Gastroesophageal sphincter (tissue), 4 donors: ENCODE results near the gene LYG2. TPM values are rescaled to one million over a fixed set of nuclear protein-coding genes. Genes with fewer than 3 reads are reported as not detected.

ENCODE experiments used
- ATAC-seq: fragments of 150-250 bp; one replicate; pipeline ENCODE4 v1.9.1; 2016; ENCODE audit warnings: mild to moderate bottlenecking, moderate library complexity
- H3K27ac ChIP-seq, 4 donors: fragments of 200-600 bp; sonication (generic) in 3 of 4; 1 replicate in 3 of 4; 2 replicates in 1 of 4; pipeline ENCODE4 v1.5.1; 2016 to 2019
- H3K27me3 ChIP-seq: fragments of 200-600 bp; sonication (generic); one replicate; pipeline ENCODE4 v1.5.1; 2019
- H3K36me3 ChIP-seq, 2 donors: fragments of 200-600 bp; sonication (generic); one replicate each; pipeline ENCODE4 v1.5.1; 2019; ENCODE audit warnings: control low read depth in 1 of 2
- H3K4me1 ChIP-seq, 3 donors: fragments of 200-600 bp; sonication (generic); 1 replicate in 2 of 3; 2 replicates in 1 of 3; pipeline ENCODE4 v1.5.1; 2016 to 2019; ENCODE audit warnings: control low read depth in 2 of 3
- H3K4me3 ChIP-seq, 2 donors: fragments of 200-600 bp; sonication (generic); one replicate each; pipeline ENCODE4 v1.5.1; 2019; ENCODE audit warnings: mild to moderate bottlenecking in 1 of 2, moderate library complexity in 1 of 2
- H3K9me3 ChIP-seq, 3 donors: fragments of 200-600 bp; sonication (generic); one replicate each; pipeline ENCODE4 v1.5.1; 2017 to 2019; ENCODE audit warnings: control low read depth in 2 of 3
- EP300 ChIP-seq: sonication (generic); formaldehyde crosslinking; IDR thresholded peaks from one replicate; pipeline ENCODE4 v1.6.1; 2017; ENCODE audit warnings: antibody characterized with exemption, mild to moderate bottlenecking
- POLR2A ChIP-seq, 2 donors: fragments of 450-650 bp; IDR thresholded peaks; one replicate each; pipeline ENCODE4 v1.6.1; 2017; ENCODE audit warnings: antibody characterized with exemption in 2 of 2, mild to moderate bottlenecking in 2 of 2, moderate library complexity in 1 of 2
- POLR2AphosphoS5 ChIP-seq: sonication (generic); formaldehyde crosslinking; IDR thresholded peaks from one replicate; pipeline ENCODE4 v1.6.1; 2017; ENCODE audit warnings: antibody characterized with exemption
- WGBS, 2 donors: methylation state at CpG; one replicate each; pipeline ENCODE4 v1.1.5; 2018; ENCODE audit warnings: low coverage in 1 of 2; 5-methylcytosine and 5-hydroxymethylcytosine counted together
- total RNA-seq, 4 donors: library from RNA; depleted of rRNA; stranded (reverse); fragments of >200 nt; gene quantifications; one replicate each; pipeline ENCODE4 v1.1.0, GENCODE V29; 2016
- TF ChIP-seq, protein P1 (sequence below), 4 experiments: fragments of 200-600 bp in 2 of 4; fragments of 450-650 bp in 2 of 4; sonication (generic) in 1 of 4; IDR thresholded peaks; one replicate each; pipeline ENCODE4 v1.5.1; 2017 to 2019; ENCODE audit warnings: antibody characterized with exemption in 4 of 4, mild to moderate bottlenecking in 2 of 4, moderate library complexity in 2 of 4

The LYG2 gene
- total RNA-seq, 4 donors from 2014 or later, result not detected

DNA sequence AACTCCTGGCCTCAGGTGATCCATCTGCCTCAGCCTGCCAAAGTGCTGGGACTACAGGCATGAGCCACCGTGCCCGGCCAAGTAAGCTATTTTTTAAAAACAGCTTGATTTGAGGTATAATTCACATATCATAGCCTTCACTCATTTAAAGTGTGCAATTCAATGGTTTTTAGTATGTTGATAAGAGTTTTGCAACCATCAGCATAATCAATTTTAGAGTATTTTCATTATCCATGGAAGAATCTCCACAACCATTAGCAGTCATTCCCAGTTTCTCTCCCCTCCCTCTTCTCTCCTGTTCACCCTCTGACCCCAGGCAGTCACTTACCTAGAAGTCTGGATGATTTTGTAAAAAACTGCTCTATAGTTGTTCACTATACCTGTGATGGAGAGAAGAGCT is 4.7 kb upstream of the LYG2 start:
- H3K9me3 ChIP-seq, result no peaks in the 10 kb centered on the region
- H3K4me3 ChIP-seq, result no peak overlapping the region
- no peaks in the 10 kb centered on the region for H3K4me1 ChIP-seq
- no peak overlapping the region for H3K27ac ChIP-seq
- ATAC-seq, result no peak
- peaks cover 0 to 11% of the 10 kb centered on the region in 2 donors for H3K36me3 ChIP-seq
- no peak for TF ChIP-seq POLR2AphosphoS5
- no peak for TF ChIP-seq POLR2A (IDR thresholded peaks at IDR 0.05)
- TF ChIP-seq EP300, result no peak
- TF ChIP-seq, protein P1, sequence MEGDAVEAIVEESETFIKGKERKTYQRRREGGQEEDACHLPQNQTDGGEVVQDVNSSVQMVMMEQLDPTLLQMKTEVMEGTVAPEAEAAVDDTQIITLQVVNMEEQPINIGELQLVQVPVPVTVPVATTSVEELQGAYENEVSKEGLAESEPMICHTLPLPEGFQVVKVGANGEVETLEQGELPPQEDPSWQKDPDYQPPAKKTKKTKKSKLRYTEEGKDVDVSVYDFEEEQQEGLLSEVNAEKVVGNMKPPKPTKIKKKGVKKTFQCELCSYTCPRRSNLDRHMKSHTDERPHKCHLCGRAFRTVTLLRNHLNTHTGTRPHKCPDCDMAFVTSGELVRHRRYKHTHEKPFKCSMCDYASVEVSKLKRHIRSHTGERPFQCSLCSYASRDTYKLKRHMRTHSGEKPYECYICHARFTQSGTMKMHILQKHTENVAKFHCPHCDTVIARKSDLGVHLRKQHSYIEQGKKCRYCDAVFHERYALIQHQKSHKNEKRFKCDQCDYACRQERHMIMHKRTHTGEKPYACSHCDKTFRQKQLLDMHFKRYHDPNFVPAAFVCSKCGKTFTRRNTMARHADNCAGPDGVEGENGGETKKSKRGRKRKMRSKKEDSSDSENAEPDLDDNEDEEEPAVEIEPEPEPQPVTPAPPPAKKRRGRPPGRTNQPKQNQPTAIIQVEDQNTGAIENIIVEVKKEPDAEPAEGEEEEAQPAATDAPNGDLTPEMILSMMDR (IDR thresholded peaks at IDR 0.05), result no peak
- no peaks in the 10 kb centered on the region for H3K27me3 ChIP-seq
- WGBS, 2 donors, result 89 to 100% methylated on average over 1 to 2 of the region's 2 CpGs

DNA sequence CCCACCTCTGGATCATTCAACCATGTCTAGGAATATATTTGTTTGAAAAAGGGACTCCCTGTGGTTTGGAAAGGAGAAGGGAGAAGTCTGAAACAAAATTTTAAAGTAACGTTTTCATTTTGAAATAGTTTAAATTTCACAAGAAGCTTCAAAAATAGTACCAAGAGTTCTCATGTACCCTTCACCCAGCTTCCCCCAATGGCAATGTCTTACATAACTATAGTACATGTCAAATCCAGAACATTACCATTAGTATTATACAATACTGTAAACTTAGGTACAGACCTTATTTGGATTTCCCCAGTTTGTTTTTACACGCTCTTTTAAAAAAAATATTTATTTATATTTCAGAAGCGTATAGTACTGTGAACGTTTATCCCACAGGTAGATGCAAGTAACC is 4.0 kb upstream of the LYG2 start:
- H3K4me1 ChIP-seq, result no peaks in the 10 kb centered on the region
- no peak overlapping the region for H3K27ac ChIP-seq
- H3K9me3 ChIP-seq, result no peaks in the 10 kb centered on the region
- WGBS, 2 donors, result 86 to 89% methylated on average over 4 of the region's 4 CpGs
- no peak for ATAC-seq
- TF ChIP-seq EP300, result no peak
- TF ChIP-seq POLR2AphosphoS5, result no peak
- TF ChIP-seq, protein P1 (IDR thresholded peaks at IDR 0.05), result no peak
- no peak for TF ChIP-seq POLR2A (IDR thresholded peaks at IDR 0.05)
- H3K36me3 ChIP-seq, result peaks cover 0 to 11% of the 10 kb centered on the region in 2 donors
- H3K27me3 ChIP-seq, result no peaks in the 10 kb centered on the region
- no peak overlapping the region for H3K4me3 ChIP-seq

DNA sequence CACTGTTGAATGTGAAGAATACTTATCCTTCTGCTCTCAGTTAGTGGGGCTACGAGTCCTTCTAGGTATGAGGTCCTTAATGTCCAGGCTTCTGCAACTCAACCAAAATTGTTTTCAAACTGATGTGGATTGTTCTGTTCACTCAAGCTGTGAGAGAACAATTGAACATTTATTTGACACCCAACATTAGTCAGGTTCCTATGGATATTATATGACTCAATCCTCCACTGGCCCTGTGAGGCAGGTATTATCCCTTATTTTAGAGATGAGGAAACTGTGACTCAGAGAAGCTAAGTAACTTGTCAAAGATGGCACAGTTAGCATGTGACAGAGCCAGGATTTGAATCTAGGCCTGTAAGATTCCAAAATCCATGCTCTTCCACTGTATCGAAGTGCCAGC is 1.2 kb upstream of the LYG2 start:
- Histone ChIP-seq H3K4me3 (no peak overlapping the region), H3K4me1 (no peaks in the 10 kb centered on the region), H3K27me3 (no peaks in the 10 kb centered on the region), H3K9me3 (no peaks in the 10 kb centered on the region), H3K36me3 (no peaks in the 10 kb centered on the region), H3K27ac (no peak overlapping the region)
- no peak for ATAC-seq
- no peak for TF ChIP-seq POLR2A (IDR thresholded peaks at IDR 0.05)
- no peak for TF ChIP-seq POLR2AphosphoS5
- TF ChIP-seq, protein P1 (IDR thresholded peaks at IDR 0.05), result no peak
- TF ChIP-seq EP300, result no peak
- WGBS, 2 donors, result 96 to 100% methylated on average over 2 of the region's 2 CpGs

DNA sequence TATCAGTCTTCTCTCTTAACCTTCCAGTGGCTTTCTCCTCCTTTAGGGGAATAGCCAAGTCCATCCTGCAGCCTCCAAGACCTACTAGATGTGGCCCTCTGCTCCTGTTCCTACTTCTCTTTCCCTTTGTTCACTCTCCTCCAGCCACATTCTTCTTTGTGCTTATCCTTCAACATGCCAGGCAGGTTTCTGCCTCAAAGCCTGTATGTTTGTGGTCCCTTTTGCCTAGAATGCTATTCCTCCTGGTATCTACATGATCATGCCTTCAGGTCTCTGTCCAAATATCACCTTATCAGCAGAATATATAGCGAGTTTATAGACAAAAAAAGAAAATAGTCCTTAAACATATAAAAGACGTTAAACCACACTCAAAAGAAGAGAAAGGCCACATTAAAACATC is 5.5 kb downstream of the LYG2 start:
- no peak overlapping the region for H3K27ac ChIP-seq
- H3K9me3 ChIP-seq, result no peaks in the 10 kb centered on the region
- peaks cover 0 to 18% of the 10 kb centered on the region in 2 donors for H3K36me3 ChIP-seq
- no peak overlapping the region for H3K4me3 ChIP-seq
- TF ChIP-seq POLR2AphosphoS5 (no peak), POLR2A (IDR thresholded peaks at IDR 0.05) (no peak), EP300 (no peak)
- TF ChIP-seq, protein P1 (IDR thresholded peaks at IDR 0.05), result no peak
- no peaks in the 10 kb centered on the region for H3K4me1 ChIP-seq
- 87 to 100% methylated on average over 1 to 2 of the region's 2 CpGs for WGBS, 2 donors
- H3K27me3 ChIP-seq, result no peaks in the 10 kb centered on the region
- ATAC-seq, result no peak

DNA sequence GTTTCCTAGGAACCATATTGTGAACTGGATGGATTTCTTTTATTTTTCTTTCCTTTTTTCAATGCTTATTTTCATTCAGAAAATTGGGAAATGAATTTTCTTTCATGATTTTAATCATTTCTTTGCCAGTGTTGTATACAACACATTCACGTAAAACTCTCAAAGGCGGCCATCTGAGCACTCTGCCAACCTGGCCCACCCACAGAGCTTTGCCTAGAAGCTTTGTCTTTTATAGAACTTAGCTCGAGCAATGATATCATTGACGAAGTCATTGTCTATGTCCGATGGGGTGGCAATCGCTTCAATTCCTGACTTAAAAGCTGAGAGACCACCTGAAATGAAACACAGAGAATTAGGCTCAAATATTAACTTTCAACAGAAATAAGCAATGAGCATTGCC is 13.3 kb downstream of the LYG2 start:
- H3K4me3 ChIP-seq, result no peak overlapping the region
- TF ChIP-seq, protein P1 (IDR thresholded peaks at IDR 0.05), result no peak
- TF ChIP-seq POLR2AphosphoS5, result no peak
- ATAC-seq, result no peak
- H3K27me3 ChIP-seq, result no peaks in the 10 kb centered on the region
- 72 to 74% methylated on average over 6 of the region's 6 CpGs for WGBS, 2 donors
- no peaks in the 10 kb centered on the region for H3K9me3 ChIP-seq
- no peaks in the 10 kb centered on the region for H3K4me1 ChIP-seq
- H3K27ac ChIP-seq, result no peak overlapping the region
- peaks cover 0 to 16% of the 10 kb centered on the region in 2 donors for H3K36me3 ChIP-seq
